OCI-LY7 (cell line): ENCODE measurements around the gene ITGA3. TPM values are rescaled to one million over a fixed set of nuclear protein-coding genes. Genes with fewer than 3 reads are reported as not detected.

Experiments
- BruUV-seq: library from RNA; stranded (reverse); fragments of 400-500 nt; replicated peaks from 2 replicates; lab custom pipeline; 2021; lab: Mats Ljungman, UMichigan
- CTCF ChIA-PET: fragments of 300-600 bp; sonication (Branson Sonifier 250); formaldehyde crosslinking; loops from one replicate; lab custom pipeline; 2022; ENCODE audit warnings: antibody characterized with exemption; ENCODE audit not compliant: unreplicated experiment; lab: Charles Lee
- POLR2A ChIA-PET: fragments of 300-600 bp; sonication (Branson Sonifier 250); formaldehyde crosslinking; loops from one replicate; lab custom pipeline; 2022; ENCODE audit warnings: antibody characterized with exemption; lab: Charles Lee
- DNase-seq: peaks from one replicate; pipeline ENCODE4 v3.0.0-alpha.2; 2015; ENCODE audit warnings: low spot score
- H2AFZ ChIP-seq: fragments of 200-600 bp; sonication (generic), shearing (Covaris generic); 2 replicates; pipeline ENCODE4 v1.6.1; 2014; ENCODE audit warnings: mild to moderate bottlenecking, antibody characterized with exemption, low read length, moderate library complexity
- H3K27ac ChIP-seq: fragments of 200-600 bp; sonication (generic); 2 replicates; pipeline ENCODE4 v1.5.1; 2014; ENCODE audit warnings: mixed run types, low read depth, mild to moderate bottlenecking, moderate library complexity, low read length, inconsistent platforms; ENCODE audit not compliant: poor library complexity, severe bottlenecking
- H3K36me3 ChIP-seq: fragments of 200-600 bp; sonication (generic); 2 replicates; pipeline ENCODE4 v1.6.1; 2014; ENCODE audit warnings: mild to moderate bottlenecking, antibody characterized with exemption, low read length, moderate library complexity, mixed read lengths; ENCODE audit not compliant: insufficient read depth
- H3K4me1 ChIP-seq: fragments of 200-600 bp; sonication (generic); 2 replicates; pipeline ENCODE4 v1.5.1; 2014; ENCODE audit warnings: mild to moderate bottlenecking, low read length; ENCODE audit not compliant: insufficient read depth, poor library complexity, severe bottlenecking
- H3K4me2 ChIP-seq: fragments of 200-600 bp; sonication (generic); 2 replicates; pipeline ENCODE4 v1.6.1; 2014; ENCODE audit warnings: mild to moderate bottlenecking, low read length
- H3K4me3 ChIP-seq: fragments of 200-600 bp; sonication (generic); 2 replicates; pipeline ENCODE4 v1.5.1; 2014; ENCODE audit warnings: mild to moderate bottlenecking, low read depth, low read length; ENCODE audit not compliant: poor library complexity, severe bottlenecking
- H3K79me2 ChIP-seq: fragments of 200-600 bp; sonication (generic); 2 replicates; pipeline ENCODE4 v1.6.1; 2016; ENCODE audit warnings: low read depth, mild to moderate bottlenecking, low read length, moderate library complexity, mixed read lengths; ENCODE audit not compliant: insufficient read depth
- H3K9me2 ChIP-seq: fragments of 200-600 bp; sonication (generic); 2 replicates; pipeline ENCODE4 v1.6.1; 2016; ENCODE audit warnings: mild to moderate bottlenecking, low read length, mixed read lengths; ENCODE audit not compliant: insufficient read depth
- H3K9me3 ChIP-seq: fragments of 200-600 bp; sonication (generic); 2 replicates; pipeline ENCODE4 v1.6.1; 2014; ENCODE audit warnings: mild to moderate bottlenecking, mixed run types, low read length, mixed read lengths
- H4K20me1 ChIP-seq: fragments of 200-600 bp; sonication (generic); 2 replicates; pipeline ENCODE4 v1.6.1; 2014; ENCODE audit warnings: mild to moderate bottlenecking, antibody characterized with exemption, low read length, moderate library complexity, mixed read lengths; ENCODE audit not compliant: insufficient read depth
- EZH2phosphoT487 ChIP-seq: fragments of 200-600 bp; sonication (generic); IDR thresholded peaks from 2 replicates; pipeline ENCODE4 v1.6.1; 2018; ENCODE audit warnings: low read depth, borderline replicate concordance, mild to moderate bottlenecking, mixed run types, antibody characterized with exemption, low read length, moderate library complexity, mixed read lengths
- intact Hi-C: fragments of 100-400 bp; cut with micrococcal nuclease; formaldehyde crosslinking; loops from one replicate; pipeline ENCODE4 v1.10.0; 2022; ENCODE audit not compliant: unreplicated experiment
- total RNA-seq, 2 experiments: library from RNA; depleted of rRNA in 1 of 2; stranded (reverse); fragments of >200 nt in 1 of 2; shearing (Covaris generic) in 1 of 2; gene quantifications; 2 replicates each; pipeline ENCODE4 v1.2.3, GENCODE V29; 2014 to 2022
- TF ChIP-seq, protein P1 (sequence below): fragments of 200-600 bp; sonication (generic); conservative IDR thresholded peaks from 2 replicates; pipeline ENCODE4 v1.5.1; 2014; ENCODE audit warnings: mild to moderate bottlenecking, antibody characterized with exemption, low read length, moderate library complexity, mixed read lengths

The ITGA3 gene
- total RNA-seq, 2 experiments from 2014 or later = 15.2 to 30.7 TPM

DNA sequence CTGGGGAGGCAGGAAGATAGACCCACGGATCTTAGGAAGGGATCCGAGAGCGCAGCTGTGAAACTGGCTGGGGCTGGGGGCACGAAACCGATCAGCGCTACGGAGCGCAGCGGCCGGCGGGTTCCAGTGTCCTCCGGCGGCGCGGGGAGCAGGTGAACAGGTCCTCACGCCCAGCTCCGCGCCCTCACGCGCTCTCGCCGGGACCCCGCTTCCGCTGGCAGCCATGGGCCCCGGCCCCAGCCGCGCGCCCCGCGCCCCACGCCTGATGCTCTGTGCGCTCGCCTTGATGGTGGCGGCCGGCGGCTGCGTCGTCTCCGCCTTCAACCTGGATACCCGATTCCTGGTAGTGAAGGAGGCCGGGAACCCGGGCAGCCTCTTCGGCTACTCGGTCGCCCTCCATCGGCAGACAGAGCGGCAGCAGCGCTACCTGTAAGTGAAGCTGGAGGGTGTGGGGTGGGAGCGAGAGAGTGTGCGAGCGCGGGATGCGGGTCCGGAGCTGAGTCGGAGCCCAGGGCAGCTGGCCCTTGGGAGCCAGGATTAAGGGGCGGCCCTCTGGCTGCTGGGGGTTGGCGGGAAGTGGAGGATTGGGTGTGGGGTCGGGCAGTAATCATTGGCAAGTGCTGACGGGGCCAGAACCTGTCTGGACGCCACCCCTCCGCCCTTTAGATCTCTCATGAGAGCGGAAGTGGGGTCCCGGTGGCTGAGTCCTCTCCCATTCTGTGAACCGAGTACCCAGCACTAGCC is 479 bp downstream of the ITGA3 start:
- peak overlapping the region; percentile 67 for H3K27ac ChIP-seq
- no peaks in the 10 kb centered on the region; the same call in 1 of the 2 replicates for H3K79me2 ChIP-seq
- no peaks in the 10 kb centered on the region for H3K9me3 ChIP-seq
- CTCF ChIA-PET = interaction anchor here (1.8 to 2.0 kb wide), 2 partner anchors 22 to 38 kb away, joined by 5 to 8 read pairs; no protein-coding TSS in a partner anchor
- H4K20me1 ChIP-seq = no peaks in the 10 kb centered on the region
- no TSS peak for BruUV-seq
- TF ChIP-seq EZH2phosphoT487 = no peak
- TF ChIP-seq, protein P1, sequence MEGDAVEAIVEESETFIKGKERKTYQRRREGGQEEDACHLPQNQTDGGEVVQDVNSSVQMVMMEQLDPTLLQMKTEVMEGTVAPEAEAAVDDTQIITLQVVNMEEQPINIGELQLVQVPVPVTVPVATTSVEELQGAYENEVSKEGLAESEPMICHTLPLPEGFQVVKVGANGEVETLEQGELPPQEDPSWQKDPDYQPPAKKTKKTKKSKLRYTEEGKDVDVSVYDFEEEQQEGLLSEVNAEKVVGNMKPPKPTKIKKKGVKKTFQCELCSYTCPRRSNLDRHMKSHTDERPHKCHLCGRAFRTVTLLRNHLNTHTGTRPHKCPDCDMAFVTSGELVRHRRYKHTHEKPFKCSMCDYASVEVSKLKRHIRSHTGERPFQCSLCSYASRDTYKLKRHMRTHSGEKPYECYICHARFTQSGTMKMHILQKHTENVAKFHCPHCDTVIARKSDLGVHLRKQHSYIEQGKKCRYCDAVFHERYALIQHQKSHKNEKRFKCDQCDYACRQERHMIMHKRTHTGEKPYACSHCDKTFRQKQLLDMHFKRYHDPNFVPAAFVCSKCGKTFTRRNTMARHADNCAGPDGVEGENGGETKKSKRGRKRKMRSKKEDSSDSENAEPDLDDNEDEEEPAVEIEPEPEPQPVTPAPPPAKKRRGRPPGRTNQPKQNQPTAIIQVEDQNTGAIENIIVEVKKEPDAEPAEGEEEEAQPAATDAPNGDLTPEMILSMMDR = peak; percentile 74
- no peaks in the 10 kb centered on the region for H3K9me2 ChIP-seq
- H2AFZ ChIP-seq = peak overlapping the region; percentile 92
- H3K4me3 ChIP-seq = peak overlapping the region; percentile 83
- peak; percentile 82 for DNase-seq
- intact Hi-C loops = loop anchor here (1.0 kb wide), 2 partner anchors 30 to 39 kb away; partner anchors contain the start of gene PDK2
- H3K4me2 ChIP-seq = peak overlapping the region; percentile 89
- peaks cover 60% of the 10 kb centered on the region for H3K4me1 ChIP-seq
- POLR2A ChIA-PET = interaction anchor here (1.0 kb wide), 1 partner anchor 37 kb away, joined by 5 read pairs; no protein-coding TSS in a partner anchor
- H3K36me3 ChIP-seq = no peaks in the 10 kb centered on the region

- peaks cover 55% of the 10 kb centered on the region for H3K4me1 ChIP-seq
- H3K4me3 ChIP-seq = peak overlapping the region; percentile 83
- no peaks in the 10 kb centered on the region for H3K9me2 ChIP-seq
- H3K9me3 ChIP-seq = no peaks in the 10 kb centered on the region
- no peaks in the 10 kb centered on the region for H4K20me1 ChIP-seq
- peak overlapping the region; percentile 89 for H3K4me2 ChIP-seq
- peak overlapping the region; percentile 92; the same call in 1 of the 2 replicates for H2AFZ ChIP-seq
- BruUV-seq = no TSS peak
- ChIA-PET POLR2A (no interaction called here), CTCF (interaction anchor here (1.8 to 2.0 kb wide), 2 partner anchors 21 to 37 kb away, joined by 5 to 8 read pairs; no protein-coding TSS in a partner anchor)
- no peaks in the 10 kb centered on the region for H3K36me3 ChIP-seq
- no peaks in the 10 kb centered on the region; the same call in 1 of the 2 replicates for H3K79me2 ChIP-seq
- intact Hi-C loops = loop anchor here (1.0 kb wide), 2 partner anchors 31 to 38 kb away; partner anchors contain the start of gene PDK2
- H3K27ac ChIP-seq = peak overlapping the region; percentile 67
- no peak for TF ChIP-seq EZH2phosphoT487
- TF ChIP-seq, protein P1 = no peak
- no peak for DNase-seq
These were observed 1.0 kb downstream of the ITGA3 start for GRCh38 chr17:50056961-50057330.
